IMR-90 (cell line): ENCODE data around the gene DLG3. TPM values are rescaled to one million over a fixed set of nuclear protein-coding genes. Genes with fewer than 3 reads are reported as not detected.

Experiments used
- ATAC-seq: fragments of 200-7000 bp; cut with Tn5 transposase; 2 replicates; pipeline ENCODE4 v1.9.1; 2020; ENCODE audit warnings: low read depth, mild to moderate bottlenecking, moderate library complexity
- BruUV-seq: library from RNA; stranded (reverse); fragments of 400-500 nt; replicated peaks from 2 replicates; lab custom pipeline; 2021; lab: Mats Ljungman, UMichigan
- CTCF ChIA-PET: fragments of 300-600 bp; formaldehyde crosslinking; extraction: SDS; loops from one replicate; lab custom pipeline; 2021; ENCODE audit warnings: antibody characterized with exemption; lab: Yijun Ruan, JAX
- POLR2A ChIA-PET: fragments of 300-600 bp; sonication (Branson Sonifier 250); formaldehyde crosslinking; loops from one replicate; lab custom pipeline; 2022; ENCODE audit warnings: antibody characterized with exemption; ENCODE audit not compliant: unreplicated experiment; lab: Charles Lee
- DNase-seq: peaks from one replicate; pipeline ENCODE4 v3.0.0; 2013
- H2AFZ ChIP-seq: replicated peaks from 2 replicates; pipeline ENCODE3; 2013; ENCODE audit warnings: low read length, mild to moderate bottlenecking; ENCODE audit not compliant: poor library complexity
- H2AK5ac ChIP-seq: 2 replicates; pipeline ENCODE4 v1.6.1; 2013; ENCODE audit warnings: low read depth, low read length, inconsistent platforms
- H2AK9ac ChIP-seq: replicated peaks from 2 replicates; pipeline ENCODE3; 2013; ENCODE audit warnings: mild to moderate bottlenecking, low read depth, low read length, moderate library complexity; ENCODE audit not compliant: poor library complexity
- H2BK120ac ChIP-seq: 2 replicates; pipeline ENCODE4 v1.6.1; 2013; ENCODE audit warnings: low read depth, low read length, inconsistent platforms
- H2BK15ac ChIP-seq: 3 replicates; pipeline ENCODE4 v1.6.1; 2013; ENCODE audit warnings: low read depth, low read length, inconsistent platforms
- H2BK20ac ChIP-seq: 2 replicates; pipeline ENCODE4 v1.6.1; 2013; ENCODE audit warnings: low read depth, mild to moderate bottlenecking, inconsistent platforms, low read length, moderate library complexity
- H2BK5ac ChIP-seq: 2 replicates; pipeline ENCODE4 v1.6.1; 2013; ENCODE audit warnings: mild to moderate bottlenecking, low read depth, low read length, inconsistent platforms; ENCODE audit not compliant: poor library complexity, severe bottlenecking
- H3K14ac ChIP-seq: replicated peaks from 2 replicates; pipeline ENCODE4 v1.6.1; 2013; ENCODE audit warnings: low read depth, low read length, inconsistent platforms
- H3K18ac ChIP-seq: 2 replicates; pipeline ENCODE4 v1.6.1; 2013; ENCODE audit warnings: low read depth, low read length, control low read depth
- H3K23ac ChIP-seq: 2 replicates; pipeline ENCODE4 v1.6.1; 2013; ENCODE audit warnings: low read depth, low read length, inconsistent platforms
- H3K27ac ChIP-seq: 2 replicates; pipeline ENCODE4 v1.5.1; 2013; ENCODE audit warnings: mild to moderate bottlenecking, control low read depth, low read length; ENCODE audit not compliant: insufficient read depth
- H3K27me3 ChIP-seq: 2 replicates; pipeline ENCODE4 v1.6.1; 2013; ENCODE audit warnings: low read length; ENCODE audit not compliant: control insufficient read depth, insufficient read depth
- H3K36me3 ChIP-seq: 2 replicates; pipeline ENCODE4 v1.6.1; 2013; ENCODE audit warnings: low read length, mixed read lengths; ENCODE audit not compliant: control insufficient read depth, insufficient read depth
- H3K4ac ChIP-seq: 2 replicates; pipeline ENCODE4 v1.6.1; 2013; ENCODE audit warnings: low read depth, low read length, inconsistent platforms
- H3K4me1 ChIP-seq: 2 replicates; pipeline ENCODE4 v1.6.1; 2013; ENCODE audit warnings: low read length, mixed read lengths; ENCODE audit not compliant: control insufficient read depth, insufficient read depth
- H3K4me2 ChIP-seq: 2 replicates; pipeline ENCODE4 v1.6.1; 2013; ENCODE audit warnings: low read depth, mild to moderate bottlenecking, control low read depth, low read length, moderate library complexity
- H3K4me3 ChIP-seq: 2 replicates; pipeline ENCODE4 v1.5.1; 2013; ENCODE audit warnings: low read depth, mild to moderate bottlenecking, control low read depth, low read length, moderate library complexity; ENCODE audit not compliant: insufficient read depth
- H3K56ac ChIP-seq: 2 replicates; pipeline ENCODE4 v1.6.1; 2013; ENCODE audit warnings: low read length, inconsistent platforms; ENCODE audit not compliant: insufficient read depth; ENCODE audit errors: extremely low read depth
- H3K79me1 ChIP-seq, 2 experiments: 2 replicates each; pipeline ENCODE4 v1.6.1; 2013; ENCODE audit warnings: low read length in 2 of 2, inconsistent platforms in 1 of 2, low read depth in 1 of 2
- H3K9ac ChIP-seq: 2 replicates; pipeline ENCODE4 v1.6.1; 2013; ENCODE audit warnings: low read depth, low read length, control low read depth
- H3K9me1 ChIP-seq: 2 replicates; pipeline ENCODE4 v1.6.1; 2013; ENCODE audit warnings: low read length, inconsistent platforms; ENCODE audit not compliant: insufficient read depth
- H3K9me3 ChIP-seq: 2 replicates; pipeline ENCODE4 v1.6.1; 2013; ENCODE audit warnings: low read length; ENCODE audit not compliant: control insufficient read depth, insufficient read depth
- H4K20me1 ChIP-seq: 2 replicates; pipeline ENCODE4 v1.6.1; 2013; ENCODE audit warnings: low read length, inconsistent platforms; ENCODE audit not compliant: insufficient read depth
- H4K5ac ChIP-seq: 2 replicates; pipeline ENCODE4 v1.6.1; 2013; ENCODE audit warnings: mild to moderate bottlenecking, low read depth, low read length, control low read depth
- H4K8ac ChIP-seq, 2 experiments: 2 replicates each; pipeline ENCODE4 v1.6.1; 2013; ENCODE audit warnings: low read depth in 2 of 2, low read length in 2 of 2, control low read depth in 1 of 2, inconsistent platforms in 1 of 2
- H4K91ac ChIP-seq: 2 replicates; pipeline ENCODE4 v1.6.1; 2013; ENCODE audit warnings: low read depth, low read length, inconsistent platforms; ENCODE audit not compliant: insufficient read depth
- CEBPB ChIP-seq: IDR thresholded peaks from 2 replicates; pipeline ENCODE4 v1.6.1; 2012; ENCODE audit warnings: low read depth, low read length, improper control_type of control experiment
- RFX5 ChIP-seq: IDR thresholded peaks from 2 replicates; pipeline ENCODE4 v1.8.0; 2012; ENCODE audit warnings: low read depth, mild to moderate bottlenecking, low read length, moderate library complexity
- WGBS, 2 experiments: methylation state at CpG; one replicate each; pipeline versions ENCODE4 v1.1.5 to v1.1.7; 2013; ENCODE audit warnings: missing lambda C conversion rate in 2 of 2; ENCODE audit not compliant: insufficient read length in 1 of 2; ENCODE audit errors: extremely low coverage in 2 of 2; 5-methylcytosine and 5-hydroxymethylcytosine counted together
- dilution Hi-C: fragments of 300-500 bp; cut with HindIII; formaldehyde crosslinking; loops from one replicate; pipeline ENCODE4 v1.14.3; 2018; ENCODE audit warnings: low sequenced_read_pairs; ENCODE audit not compliant: unreplicated experiment
- in situ Hi-C: fragments of 300-500 bp; cut with MboI; formaldehyde crosslinking; loops from 3 replicates; pipeline ENCODE4 v1.14.3; 2019; ENCODE audit warnings: low sequenced_read_pairs, inconsistent platforms, mixed read lengths
- intact Hi-C: fragments of 100-400 bp; cut with micrococcal nuclease; formaldehyde crosslinking; loops from 2 replicates; pipeline ENCODE4 v1.10.0; 2022
- polyA plus RNA-seq, 3 experiments: library from polyadenylated mRNA; depleted of rRNA; stranded (reverse); fragments of >200 nt; gene quantifications; 2 replicates each; pipeline ENCODE4 v1.2.3, GENCODE V29; 2012; ENCODE audit warnings: low replicate concordance in 1 of 3
- total RNA-seq: library from RNA; depleted of rRNA; stranded (reverse); fragments of >200 nt; gene quantifications from 2 replicates; pipeline ENCODE4 v1.2.3, GENCODE V29; 2012

DLG3 gene
- total and polyA plus RNA-seq, 2 of the 4 experiments (the other 2 are of a cell fraction) = 11.0 to 27.1 TPM

DNA sequence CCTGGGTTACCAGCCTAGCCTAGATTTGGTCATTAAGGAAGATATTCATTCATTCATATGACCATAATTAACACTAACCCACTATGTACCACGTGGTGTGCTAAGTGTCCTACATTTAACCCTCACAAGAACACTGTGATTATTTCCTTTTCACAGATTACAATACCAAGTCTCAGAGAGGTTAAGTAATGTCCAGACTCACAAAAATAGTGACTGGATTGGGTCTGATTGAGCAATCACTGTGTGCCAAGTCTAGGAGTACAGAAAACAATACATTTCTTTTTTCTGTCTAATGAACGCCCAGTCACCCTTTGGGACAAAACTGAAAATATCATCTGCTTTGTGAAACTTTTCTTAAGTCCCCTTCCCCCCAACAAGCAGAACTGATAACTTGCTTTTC lies 7.6 kb upstream of the DLG3 start:
- Histone ChIP-seq H3K27me3 (peaks cover 2% of the 10 kb centered on the region; the same call in 1 of the 2 replicates), H3K4me2 (no peak overlapping the region), H3K14ac (no peak overlapping the region), H4K91ac (no peak overlapping the region), H2AK5ac (no peak overlapping the region), H3K18ac (no peak overlapping the region), H2BK5ac (no peak overlapping the region), H2BK15ac (no peak overlapping the region), H3K56ac (no peak overlapping the region), H2AFZ (no peak overlapping the region), H3K27ac (no peak overlapping the region), H2BK20ac (no peak overlapping the region), H3K4me1 (peaks cover 4% of the 10 kb centered on the region; the same call in 1 of the 2 replicates), H3K36me3 (no peaks in the 10 kb centered on the region), H4K20me1 (no peaks in the 10 kb centered on the region), H4K5ac (no peak overlapping the region), H3K79me1 (peaks cover 4 to 21% of the 10 kb centered on the region in 2 experiments; a peak in 3 of 4 replicates), H3K9me3 (no peaks in the 10 kb centered on the region), H3K9me1 (0 out of 2 replicates have a peak, but pooled peaks cover 7% of the 10 kb centered on the region), H2BK120ac (no peak overlapping the region), H3K9ac (no peak overlapping the region), H3K23ac (no peak overlapping the region), H3K4me3 (no peak overlapping the region), H3K4ac (no peak overlapping the region), H4K8ac (no peak overlapping the region), H2AK9ac (no peak overlapping the region)
- in situ Hi-C loops (no loop called here), intact Hi-C loops (no loop called here), dilution Hi-C loops (no loop called here)
- TF ChIP-seq CEBPB (peak; percentile 53; the same call in 1 of the 2 replicates), RFX5 (no peak)
- no CpG with 5 or more reads among the region's 2 CpGs for WGBS, 2 experiments
- no peak for ATAC-seq
- no TSS peak for BruUV-seq
- ChIA-PET CTCF (no interaction called here), POLR2A (no interaction called here)
- no peak for DNase-seq
